PC-3 (cell line): Measurements from ENCODE around the gene ZMYND15.

Experiments used
- CTCF ChIP-seq: fragments of 300-600 bp; sonication (generic); conservative IDR thresholded peaks from 2 replicates; pipeline ENCODE4 v1.5.1; 2017; ENCODE audit warnings: antibody characterized with exemption, low read depth, mild to moderate bottlenecking, low read length
- EZH2 ChIP-seq: fragments of 300-600 bp; sonication (generic); IDR thresholded peaks from one replicate; pipeline ENCODE4 v1.6.1; 2017; ENCODE audit warnings: antibody characterized with exemption, mild to moderate bottlenecking, low read length; ENCODE audit not compliant: unreplicated experiment

- TF ChIP-seq CTCF (no peak), EZH2 (no peak)
Observed at GRCh38 chr17:4743216-4743615, 3.6 kb downstream of the ZMYND15 start.
